Measurements from ENCODE around the gene PASK. TPM values are rescaled to one million over a fixed set of nuclear protein-coding genes. Genes with fewer than 3 reads are reported as not detected.

PASK gene
- total and polyA plus RNA-seq, 9 of the 15 experiments (the other 6 are each of a cell fraction or from before 2014, with no cell fraction given) = 1.5 to 30.3 (median 9.9) TPM

DNA sequence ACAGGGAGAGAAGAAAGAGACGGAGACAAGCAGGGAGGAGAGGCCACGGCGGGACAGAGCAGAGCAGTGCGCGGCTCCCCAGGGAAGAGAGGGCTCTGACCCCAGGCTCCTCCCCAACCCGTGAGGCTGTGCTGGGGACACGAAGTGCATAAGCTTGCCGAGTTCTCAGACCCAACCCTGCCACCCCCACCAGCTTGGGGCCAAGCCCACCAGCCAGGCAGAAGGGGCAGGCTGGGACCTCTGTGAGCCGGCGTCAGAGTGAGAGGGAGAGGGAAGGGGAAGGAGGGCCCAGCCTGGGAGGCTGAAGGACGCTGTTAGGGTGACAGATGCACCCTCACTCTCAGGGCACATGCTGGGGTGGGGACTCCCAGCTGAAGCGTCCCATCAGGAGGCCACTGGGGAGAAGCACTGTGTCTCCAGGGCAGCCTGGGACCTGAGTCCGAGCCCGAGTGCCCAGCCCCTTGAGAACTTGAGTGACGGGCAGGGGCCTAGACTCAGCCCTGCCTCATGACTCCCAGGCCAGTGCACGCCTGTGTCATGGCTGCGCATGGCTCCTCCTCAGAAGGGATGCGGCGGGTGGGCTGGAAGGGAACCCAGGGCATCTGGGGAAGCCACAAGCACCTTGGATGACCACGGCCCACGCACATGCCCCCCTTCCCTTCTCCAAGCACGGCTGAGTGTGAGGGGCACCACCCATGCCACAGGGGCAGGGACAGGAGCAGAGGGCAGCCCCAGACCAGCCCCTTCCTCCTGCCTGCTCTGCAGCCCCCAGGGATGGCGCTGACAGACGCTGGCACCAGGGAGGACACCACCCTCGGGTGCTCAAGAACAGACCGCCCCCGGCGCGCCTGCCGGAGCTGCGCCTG is 78.2 kb downstream of the PASK start:
- no peak for FAIRE-seq
- no peak for DNase-seq (ENCODE audit: extremely low read depth in 1 of 4, low spot score in 3 of 4)
- CTCF ChIA-PET (ENCODE audit: low intra/inter-chr PET ratio) = no interaction called here
- peaks cover 12 to 62% of the 10 kb centered on the region in 2 experiments; a peak in 3 of 5 replicates for H3K27me3 ChIP-seq (ENCODE audit: control insufficient read depth in 2 of 2, insufficient read depth in 2 of 2, low read length in 2 of 2)
- no peak for ATAC-seq
- H3K79me2 ChIP-seq (ENCODE audit: control insufficient read depth, insufficient read depth, low read length) = no peaks in the 10 kb centered on the region
- no peaks in the 10 kb centered on the region for H3K9me3 ChIP-seq (replicated peaks; ENCODE audit: control insufficient read depth, insufficient read depth, low read depth, low read length)
- no peaks in the 10 kb centered on the region for H3K36me3 ChIP-seq (ENCODE audit: control insufficient read depth, insufficient read depth, low read length)
- H3K4me3 ChIP-seq = no peak overlapping the region
- H3K4me2 ChIP-seq (ENCODE audit: insufficient read depth, low read length) = no peak overlapping the region
- no peak for TF ChIP-seq NCOA4 (IDR thresholded peaks at IDR 0.05; ENCODE audit: partially characterized antibody)
- TF ChIP-seq POLR3G (IDR thresholded peaks at IDR 0.05; ENCODE audit: extremely low read depth, insufficient read length, insufficient replicate concordance) = no peak
- no peak for TF ChIP-seq MYBL2 (IDR thresholded peaks at IDR 0.05; ENCODE audit: low read depth)
- TF ChIP-seq MYBL2 (CRISPR knock-in tag; IDR thresholded peaks at IDR 0.05; ENCODE audit: borderline replicate concordance) = no peak
- TF ChIP-seq DNMT1 (IDR thresholded peaks at IDR 0.05) = no peak
- no peak for TF ChIP-seq ZNF644 (tag; IDR thresholded peaks at IDR 0.05; ENCODE audit: low read depth)
- TF ChIP-seq, protein P1, sequence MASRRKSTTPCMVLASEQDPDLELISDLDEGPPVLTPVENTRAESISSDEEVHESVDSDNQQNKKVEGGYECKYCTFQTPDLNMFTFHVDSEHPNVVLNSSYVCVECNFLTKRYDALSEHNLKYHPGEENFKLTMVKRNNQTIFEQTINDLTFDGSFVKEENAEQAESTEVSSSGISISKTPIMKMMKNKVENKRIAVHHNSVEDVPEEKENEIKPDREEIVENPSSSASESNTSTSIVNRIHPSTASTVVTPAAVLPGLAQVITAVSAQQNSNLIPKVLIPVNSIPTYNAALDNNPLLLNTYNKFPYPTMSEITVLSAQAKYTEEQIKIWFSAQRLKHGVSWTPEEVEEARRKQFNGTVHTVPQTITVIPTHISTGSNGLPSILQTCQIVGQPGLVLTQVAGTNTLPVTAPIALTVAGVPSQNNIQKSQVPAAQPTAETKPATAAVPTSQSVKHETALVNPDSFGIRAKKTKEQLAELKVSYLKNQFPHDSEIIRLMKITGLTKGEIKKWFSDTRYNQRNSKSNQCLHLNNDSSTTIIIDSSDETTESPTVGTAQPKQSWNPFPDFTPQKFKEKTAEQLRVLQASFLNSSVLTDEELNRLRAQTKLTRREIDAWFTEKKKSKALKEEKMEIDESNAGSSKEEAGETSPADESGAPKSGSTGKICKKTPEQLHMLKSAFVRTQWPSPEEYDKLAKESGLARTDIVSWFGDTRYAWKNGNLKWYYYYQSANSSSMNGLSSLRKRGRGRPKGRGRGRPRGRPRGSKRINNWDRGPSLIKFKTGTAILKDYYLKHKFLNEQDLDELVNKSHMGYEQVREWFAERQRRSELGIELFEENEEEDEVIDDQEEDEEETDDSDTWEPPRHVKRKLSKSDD (conservative IDR thresholded peaks at IDR 0.05; ENCODE audit: low read length) = no peak
- TF ChIP-seq PRPF4 (IDR thresholded peaks at IDR 0.05; ENCODE audit: insufficient read depth, low read depth, low read length, poor library complexity, severe bottlenecking) = no peak
- TF ChIP-seq, protein P2, sequence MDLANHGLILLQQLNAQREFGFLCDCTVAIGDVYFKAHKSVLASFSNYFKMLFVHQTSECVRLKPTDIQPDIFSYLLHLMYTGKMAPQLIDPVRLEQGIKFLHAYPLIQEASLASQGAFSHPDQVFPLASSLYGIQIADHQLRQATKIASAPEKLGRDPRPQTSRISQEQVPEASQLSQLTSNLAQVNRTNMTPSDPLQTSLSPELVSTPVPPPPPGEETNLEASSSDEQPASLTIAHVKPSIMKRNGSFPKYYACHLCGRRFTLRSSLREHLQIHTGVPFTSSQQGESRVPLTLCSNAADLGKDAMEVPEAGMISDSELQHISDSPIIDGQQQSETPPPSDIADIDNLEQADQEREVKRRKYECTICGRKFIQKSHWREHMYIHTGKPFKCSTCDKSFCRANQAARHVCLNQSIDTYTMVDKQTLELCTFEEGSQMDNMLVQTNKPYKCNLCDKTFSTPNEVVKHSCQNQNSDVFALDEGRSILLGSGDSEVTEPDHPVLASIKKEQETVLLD (IDR thresholded peaks at IDR 0.05) = no peak
- no peak for TF ChIP-seq TEAD4 (IDR thresholded peaks at IDR 0.05; ENCODE audit: low read length)
- TF ChIP-seq TEAD4 (CRISPR knock-in tag; IDR thresholded peaks at IDR 0.05; ENCODE audit: borderline replicate concordance) = no peak
- no peak for TF ChIP-seq ZBTB17 (CRISPR knock-in tag; IDR thresholded peaks at IDR 0.05)
- in situ Hi-C loops (cut with MboI) = no loop called here
- no peaks in the 10 kb centered on the region for H3K9me1 ChIP-seq (ENCODE audit: control insufficient read depth, insufficient read depth, low read length)
- no peak overlapping the region for H3K27ac ChIP-seq (ENCODE audit: extremely low read depth, low read depth, low read length)
- H4K20me1 ChIP-seq (replicated peaks; ENCODE audit: control insufficient read depth, insufficient read depth, low read length) = 0 out of 2 replicates have a peak, but pooled peaks cover 6% of the 10 kb centered on the region
- intact Hi-C loops (cut with micrococcal nuclease) = loop anchor here (10.0 kb wide), 1 partner anchor 156 kb away; no protein-coding TSS in a partner anchor
- no peak overlapping the region for H3K9ac ChIP-seq (ENCODE audit: insufficient read depth in 1 of 2, low read depth in 2 of 2, low read length in 2 of 2)
- POLR2A ChIA-PET = no interaction called here
- BruUV-seq (replicated peaks) = no TSS peak
- H3K4me1 ChIP-seq (replicated peaks in 1 of 2; ENCODE audit: control insufficient read depth in 2 of 2, insufficient read depth in 2 of 2, low read length in 2 of 2) = peaks cover 0 to 25% of the 10 kb centered on the region in 2 experiments; a peak in 2 of 5 replicates
- no peak overlapping the region for H2AFZ ChIP-seq (ENCODE audit: low read depth, low read length)
- WGBS (ENCODE audit: insufficient coverage, low coverage, missing lambda C conversion rate) = 9% methylated on average over 8 of the region's 31 CpGs
